Liver (tissue), 9 donors: ENCODE measurements around the gene RAX2. TPM values are rescaled to one million over a fixed set of nuclear protein-coding genes. Genes with fewer than 3 reads are reported as not detected.

Source experiments
- DNase-seq: peaks from one replicate; pipeline ENCODE4 v3.0.0-alpha.2; 2017; ENCODE audit warnings: low spot score
- H3K27ac ChIP-seq, 2 donors: one replicate each; pipeline ENCODE4 v1.7.0; 2013; ENCODE audit warnings: inconsistent platforms in 2 of 2, low read length in 2 of 2, control low read depth in 1 of 2, low read depth in 1 of 2, mild to moderate bottlenecking in 1 of 2
- H3K27me3 ChIP-seq, 4 donors: one replicate each; pipeline versions ENCODE4 v1.6.1 to v1.7.0; 2013; ENCODE audit warnings: low read length in 3 of 4, inconsistent platforms in 1 of 4, mild to moderate bottlenecking in 1 of 4, moderate library complexity in 1 of 4; ENCODE audit not compliant: control insufficient read depth in 4 of 4, insufficient read depth in 4 of 4
- H3K36me3 ChIP-seq, 4 donors: one replicate each; pipeline versions ENCODE4 v1.6.1 to v1.7.0; 2013; ENCODE audit warnings: low read length in 3 of 4, mild to moderate bottlenecking in 3 of 4, low read depth in 1 of 4, moderate library complexity in 1 of 4; ENCODE audit not compliant: control insufficient read depth in 4 of 4, insufficient read depth in 3 of 4
- H3K4me1 ChIP-seq, 4 donors: one replicate each; pipeline versions ENCODE4 v1.6.1 to v1.7.0; 2013; ENCODE audit warnings: low read length in 3 of 4, mild to moderate bottlenecking in 3 of 4, moderate library complexity in 1 of 4; ENCODE audit not compliant: control insufficient read depth in 4 of 4, insufficient read depth in 4 of 4
- H3K4me3 ChIP-seq, 3 donors: one replicate each; pipeline versions ENCODE4 v1.6.1 to v1.7.0; 2013; ENCODE audit warnings: low read length in 3 of 3, control low read depth in 1 of 3, low read depth in 1 of 3, mild to moderate bottlenecking in 1 of 3
- H3K9ac ChIP-seq, 2 donors: one replicate each; pipeline ENCODE4 v1.7.0; 2013; ENCODE audit warnings: low read length in 2 of 2, mild to moderate bottlenecking in 2 of 2, moderate library complexity in 2 of 2, control low read depth in 1 of 2, low read depth in 1 of 2
- H3K9me3 ChIP-seq, 4 donors: one replicate each; pipeline versions ENCODE4 v1.6.1 to v1.7.0; 2013; ENCODE audit warnings: low read length in 3 of 4; ENCODE audit not compliant: control insufficient read depth in 4 of 4
- ATF3 ChIP-seq: IDR thresholded peaks from 2 replicates; pipeline ENCODE4 v1.6.1; 2016; ENCODE audit warnings: antibody characterized with exemption
- CTCF ChIP-seq: fragments of 150-350 bp; IDR thresholded peaks from 2 replicates; pipeline ENCODE4 v1.5.1; 2017; ENCODE audit warnings: improper control_type of control experiment, low read depth, low read length; ENCODE audit not compliant: missing input control
- EGR1 ChIP-seq, 2 donors: IDR thresholded peaks; 2 replicates each; pipeline ENCODE4 v1.6.1; 2016 to 2018; ENCODE audit warnings: antibody characterized with exemption in 2 of 2, low read depth in 2 of 2
- FOXA1 ChIP-seq: IDR thresholded peaks from 2 replicates; pipeline ENCODE4 v1.6.1; 2016; ENCODE audit warnings: antibody characterized with exemption
- FOXA2 ChIP-seq: IDR thresholded peaks from 2 replicates; pipeline ENCODE4 v1.6.1; 2016; ENCODE audit warnings: antibody characterized with exemption
- GABPA ChIP-seq, 2 donors: IDR thresholded peaks in 1 of 2; conservative IDR thresholded peaks in 1 of 2; 2 replicates each; pipeline ENCODE4 v1.6.1; 2016; ENCODE audit warnings: antibody characterized with exemption in 2 of 2, mild to moderate bottlenecking in 1 of 2, moderate library complexity in 1 of 2
- HNF4A ChIP-seq, 2 donors: conservative IDR thresholded peaks; 2 replicates each; pipeline ENCODE4 v1.6.1; 2016; ENCODE audit warnings: antibody characterized with exemption in 2 of 2, mild to moderate bottlenecking in 2 of 2
- HNF4G ChIP-seq: IDR thresholded peaks from 2 replicates; pipeline ENCODE4 v1.6.1; 2016; ENCODE audit warnings: antibody characterized with exemption
- JUND ChIP-seq, 2 donors: IDR thresholded peaks; 2 replicates each; pipeline ENCODE4 v1.6.1; 2016; ENCODE audit warnings: antibody characterized with exemption in 2 of 2
- MAX ChIP-seq: IDR thresholded peaks from 2 replicates; pipeline ENCODE4 v1.6.1; 2016; ENCODE audit warnings: antibody characterized with exemption
- NR2F2 ChIP-seq: IDR thresholded peaks from 2 replicates; pipeline ENCODE4 v1.6.1; 2016; ENCODE audit warnings: antibody characterized with exemption
- RAD21 ChIP-seq, 2 donors: IDR thresholded peaks; 2 replicates each; pipeline ENCODE4 v1.6.1; 2016; ENCODE audit warnings: antibody characterized with exemption in 2 of 2, mild to moderate bottlenecking in 2 of 2
- RXRA ChIP-seq, 2 donors: IDR thresholded peaks; 2 replicates each; pipeline ENCODE4 v1.6.1; 2017 to 2018; ENCODE audit warnings: antibody characterized with exemption in 2 of 2, mild to moderate bottlenecking in 1 of 2
- SP1 ChIP-seq: IDR thresholded peaks from 2 replicates; pipeline ENCODE4 v1.6.1; 2018; ENCODE audit warnings: antibody characterized with exemption, mild to moderate bottlenecking
- TAF1 ChIP-seq: conservative IDR thresholded peaks from 2 replicates; pipeline ENCODE4 v1.6.1; 2016; ENCODE audit warnings: antibody characterized with exemption, mild to moderate bottlenecking
- YY1 ChIP-seq: IDR thresholded peaks from 2 replicates; pipeline ENCODE4 v1.6.1; 2016; ENCODE audit warnings: antibody characterized with exemption, mild to moderate bottlenecking
- ZBTB33 ChIP-seq: IDR thresholded peaks from 2 replicates; pipeline ENCODE4 v1.6.1; 2016; ENCODE audit warnings: antibody characterized with exemption
- WGBS: extraction: QIAGEN DNeasy Blood & Tissue Kit; methylation state at CpG from one replicate; pipeline ENCODE4 v1.1.7; 2013; 5-methylcytosine and 5-hydroxymethylcytosine counted together
- polyA plus RNA-seq, 2 donors: library from polyadenylated mRNA; stranded (reverse) in 1 of 2; unstranded in 1 of 2; fragments of 200-250 nt in 1 of 2; fragments of >200 nt in 1 of 2; fragmentation: Nextera tagmentation in 1 of 2; extraction: Ambion mirVana in 1 of 2; gene quantifications; one replicate each; pipeline versions ENCODE4 v1.2.1 to v1.2.3, GENCODE V29; 2013 to 2015
- total RNA-seq, 2 donors: library from RNA; depleted of rRNA; stranded (reverse); fragments of >200 nt; gene quantifications; one replicate each; pipeline ENCODE4 v1.2.3, GENCODE V29; 2014
- TF ChIP-seq, protein P1 (sequence below): IDR thresholded peaks from 2 replicates; pipeline ENCODE4 v1.6.1; 2016; ENCODE audit warnings: antibody characterized with exemption, mild to moderate bottlenecking
- donor health status: healthy.
- donor health status: healthy.
- donor health status: healthy.
- donor health status: healthy.
- donor health status: healthy.

The RAX2 gene
- total and polyA plus RNA-seq, 4 donors = not detected

GRCh38 chr19:3803114-3803888 is 31.3 kb upstream of the RAX2 start:
- Histone ChIP-seq H3K27me3 (peaks cover 0 to 3% (median 1%) of the 10 kb centered on the region in 4 donors), H3K4me1 (peaks cover 0 to 9% (median 0%) of the 10 kb centered on the region in 4 donors), H3K36me3 (no peaks in the 10 kb centered on the region), H3K27ac (no peak overlapping the region), H3K9me3 (no peaks in the 10 kb centered on the region), H3K9ac (no peak overlapping the region), H3K4me3 (no peak overlapping the region)
- DNase-seq = no peak
- no peak for TF ChIP-seq NR2F2
- no peak for TF ChIP-seq FOXA2
- TF ChIP-seq MAX = no peak
- no peak for TF ChIP-seq SP1
- TF ChIP-seq GABPA (IDR thresholded peaks at IDR 0.05 in 1 of 2, conservative IDR thresholded peaks at IDR 0.05 in 1 of 2) = no peak
- TF ChIP-seq TAF1 = no peak
- TF ChIP-seq RAD21 (IDR thresholded peaks at IDR 0.05) = no peak
- TF ChIP-seq FOXA1 = no peak
- no peak for TF ChIP-seq YY1
- WGBS = 83% methylated on average over 24 of the region's 24 CpGs

GRCh38 chr19:3801412-3802096 is 29.5 kb upstream of the RAX2 start:
- TF ChIP-seq FOXA2 = no peak
- no peak for TF ChIP-seq GABPA (IDR thresholded peaks at IDR 0.05 in 1 of 2, conservative IDR thresholded peaks at IDR 0.05 in 1 of 2)
- no peak for TF ChIP-seq NR2F2
- TF ChIP-seq, protein P1, sequence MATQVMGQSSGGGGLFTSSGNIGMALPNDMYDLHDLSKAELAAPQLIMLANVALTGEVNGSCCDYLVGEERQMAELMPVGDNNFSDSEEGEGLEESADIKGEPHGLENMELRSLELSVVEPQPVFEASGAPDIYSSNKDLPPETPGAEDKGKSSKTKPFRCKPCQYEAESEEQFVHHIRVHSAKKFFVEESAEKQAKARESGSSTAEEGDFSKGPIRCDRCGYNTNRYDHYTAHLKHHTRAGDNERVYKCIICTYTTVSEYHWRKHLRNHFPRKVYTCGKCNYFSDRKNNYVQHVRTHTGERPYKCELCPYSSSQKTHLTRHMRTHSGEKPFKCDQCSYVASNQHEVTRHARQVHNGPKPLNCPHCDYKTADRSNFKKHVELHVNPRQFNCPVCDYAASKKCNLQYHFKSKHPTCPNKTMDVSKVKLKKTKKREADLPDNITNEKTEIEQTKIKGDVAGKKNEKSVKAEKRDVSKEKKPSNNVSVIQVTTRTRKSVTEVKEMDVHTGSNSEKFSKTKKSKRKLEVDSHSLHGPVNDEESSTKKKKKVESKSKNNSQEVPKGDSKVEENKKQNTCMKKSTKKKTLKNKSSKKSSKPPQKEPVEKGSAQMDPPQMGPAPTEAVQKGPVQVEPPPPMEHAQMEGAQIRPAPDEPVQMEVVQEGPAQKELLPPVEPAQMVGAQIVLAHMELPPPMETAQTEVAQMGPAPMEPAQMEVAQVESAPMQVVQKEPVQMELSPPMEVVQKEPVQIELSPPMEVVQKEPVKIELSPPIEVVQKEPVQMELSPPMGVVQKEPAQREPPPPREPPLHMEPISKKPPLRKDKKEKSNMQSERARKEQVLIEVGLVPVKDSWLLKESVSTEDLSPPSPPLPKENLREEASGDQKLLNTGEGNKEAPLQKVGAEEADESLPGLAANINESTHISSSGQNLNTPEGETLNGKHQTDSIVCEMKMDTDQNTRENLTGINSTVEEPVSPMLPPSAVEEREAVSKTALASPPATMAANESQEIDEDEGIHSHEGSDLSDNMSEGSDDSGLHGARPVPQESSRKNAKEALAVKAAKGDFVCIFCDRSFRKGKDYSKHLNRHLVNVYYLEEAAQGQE = no peak
- TF ChIP-seq RXRA (IDR thresholded peaks at IDR 0.05) = no peak
- TF ChIP-seq YY1 = no peak
- TF ChIP-seq HNF4A (conservative IDR thresholded peaks at IDR 0.05) = no peak
- TF ChIP-seq TAF1 = no peak
- no peak for TF ChIP-seq RAD21 (IDR thresholded peaks at IDR 0.05)
- TF ChIP-seq JUND (IDR thresholded peaks at IDR 0.05) = no peak
- no peak for TF ChIP-seq ZBTB33
- TF ChIP-seq SP1 = no peak
- TF ChIP-seq CTCF = no peak
- TF ChIP-seq FOXA1 = no peak
- no peak for TF ChIP-seq EGR1 (IDR thresholded peaks at IDR 0.05; ENCODE audit: low read depth in 2 of 2)
- TF ChIP-seq HNF4G = no peak
- TF ChIP-seq MAX = no peak
- no peak for TF ChIP-seq ATF3
- DNase-seq = no peak
- 6% methylated on average over 46 of the region's 46 CpGs for WGBS
- peaks cover 0 to 4% (median 2%) of the 10 kb centered on the region in 4 donors for H3K9me3 ChIP-seq
- peaks cover 0 to 3% (median 1%) of the 10 kb centered on the region in 4 donors for H3K27me3 ChIP-seq
- H3K4me3 ChIP-seq = no peak overlapping the region
- peaks cover 0 to 3% (median 0%) of the 10 kb centered on the region in 4 donors for H3K4me1 ChIP-seq
- no peak overlapping the region for H3K27ac ChIP-seq
- H3K9ac ChIP-seq = no peak overlapping the region
- no peaks in the 10 kb centered on the region for H3K36me3 ChIP-seq
